Keratinocyte (primary cell): ENCODE measurements around the gene NLRP7. TPM values are rescaled to one million over a fixed set of nuclear protein-coding genes. Genes with fewer than 3 reads are reported as not detected.

ENCODE experiments used
- DNase-seq: peaks from one replicate; pipeline ENCODE4 v3.0.0-alpha.2; 2011; ENCODE audit warnings: low read depth, missing footprints, low spot score
- FAIRE-seq: peaks from 2 replicates; lab custom pipeline; 2011; peaks lifted over from hg19 to GRCh38; lab: Jason Lieb, UNC
- H2AFZ ChIP-seq: 2 replicates; pipeline ENCODE4 v1.6.0; 2012; ENCODE audit warnings: low read length, control low read depth, inconsistent platforms; ENCODE audit not compliant: control insufficient read depth
- H3K27ac ChIP-seq: 2 replicates; pipeline ENCODE4 v1.5.1; 2011; ENCODE audit warnings: low read length; ENCODE audit not compliant: control insufficient read depth, insufficient read depth
- H3K27me3 ChIP-seq: 3 replicates; pipeline ENCODE4 v1.6.0; 2011; ENCODE audit warnings: low read length; ENCODE audit not compliant: control insufficient read depth, insufficient read depth; ENCODE audit errors: extremely low read depth
- H3K36me3 ChIP-seq, 2 experiments: 2 replicates in 1 of 2; 3 replicates in 1 of 2; pipeline ENCODE4 v1.5.1; 2011; ENCODE audit warnings: low read length in 2 of 2, mild to moderate bottlenecking in 1 of 2; ENCODE audit not compliant: control insufficient read depth in 2 of 2, insufficient read depth in 2 of 2; ENCODE audit errors: extremely low read depth in 1 of 2
- H3K4me1 ChIP-seq: 3 replicates; pipeline ENCODE4 v1.5.1; 2011; ENCODE audit warnings: low read length; ENCODE audit not compliant: control insufficient read depth, insufficient read depth; ENCODE audit errors: extremely low read depth
- H3K4me2 ChIP-seq: 3 replicates; pipeline ENCODE4 v1.6.0; 2011; ENCODE audit warnings: low read depth, low read length; ENCODE audit not compliant: control insufficient read depth, insufficient read depth; ENCODE audit errors: extremely low read depth
- H3K4me3 ChIP-seq, 3 experiments: fragments of 200-600 bp in 1 of 3; sonication (generic) in 1 of 3; 2 replicates in 2 of 3; 3 replicates in 1 of 3; pipeline ENCODE4 v1.5.1; 2011 to 2016; ENCODE audit warnings: low read length in 3 of 3, mild to moderate bottlenecking in 3 of 3, control low read depth in 2 of 3, inconsistent platforms in 1 of 3, low read depth in 1 of 3, mixed read lengths in 1 of 3, mixed run types in 1 of 3, moderate library complexity in 1 of 3; ENCODE audit not compliant: control insufficient read depth in 2 of 3, insufficient read depth in 2 of 3; ENCODE audit errors: extremely low read depth in 1 of 3
- H3K79me2 ChIP-seq: 2 replicates; pipeline ENCODE4 v1.6.0; 2012; ENCODE audit warnings: low read length; ENCODE audit not compliant: control insufficient read depth, insufficient read depth
- H3K9ac ChIP-seq: 3 replicates; pipeline ENCODE4 v1.6.0; 2011; ENCODE audit warnings: low read length; ENCODE audit not compliant: control insufficient read depth, insufficient read depth; ENCODE audit errors: extremely low read depth
- H3K9me1 ChIP-seq: 3 replicates; pipeline ENCODE4 v1.6.0; 2011; ENCODE audit warnings: low read length; ENCODE audit not compliant: control insufficient read depth, insufficient read depth; ENCODE audit errors: extremely low read depth
- H3K9me3 ChIP-seq: 2 replicates; pipeline ENCODE4 v1.5.1; 2012; ENCODE audit warnings: low read depth, low read length; ENCODE audit not compliant: control insufficient read depth
- H4K20me1 ChIP-seq: 3 replicates; pipeline ENCODE4 v1.6.0; 2011; ENCODE audit warnings: low read length; ENCODE audit not compliant: control insufficient read depth, insufficient read depth; ENCODE audit errors: extremely low read depth
- CTCF ChIP-seq, 3 experiments: IDR thresholded peaks in 1 of 3; conservative IDR thresholded peaks in 1 of 3; optimal IDR thresholded peaks in 1 of 3; 2 replicates in 2 of 3; 3 replicates in 1 of 3; pipeline versions ENCODE3 to v1.5.1; 2011; ENCODE audit warnings: low read length in 3 of 3, mild to moderate bottlenecking in 3 of 3, moderate library complexity in 2 of 3, control low read depth in 1 of 3, inconsistent platforms in 1 of 3; ENCODE audit not compliant: insufficient read depth in 2 of 3; ENCODE audit errors: extremely low read depth in 1 of 3
- EZH2 ChIP-seq: IDR thresholded peaks from one replicate; pipeline ENCODE4 v1.6.1; 2012; ENCODE audit warnings: inconsistent platforms, mild to moderate bottlenecking, low read length, moderate library complexity
- dilution Hi-C: fragments of 300-500 bp; cut with MboI; formaldehyde crosslinking; loops from one replicate; pipeline ENCODE4 v1.7.0; 2020; ENCODE audit warnings: low sequenced_read_pairs; ENCODE audit not compliant: extremely low pct_ligation_motif_present
- polyA plus RNA-seq, 5 experiments: library from polyadenylated mRNA; depleted of rRNA in 3 of 5; stranded (reverse) in 3 of 5; stranded (forward) in 1 of 5; unstranded in 1 of 5; fragments of >200 nt; gene quantifications; 1 replicate in 1 of 5; 2 replicates in 3 of 5; 3 replicates in 1 of 5; pipeline versions ENCODE4 v1.2.1 to v1.2.3, GENCODE V29; 2011 to 2012; ENCODE audit warnings: missing spikeins in 2 of 5, low read depth in 1 of 5, low replicate concordance in 1 of 5

NLRP7 gene
- polyA plus RNA-seq, 1 donor (not counting 4 experiments of a cell fraction or from before 2014, with no cell fraction given): not detected

GRCh38 chr19:54928299-54928698 is 19.0 kb downstream of the NLRP7 start:
- DNase-seq (no peak), FAIRE-seq (no peak)
- H3K79me2 ChIP-seq: no peaks in the 10 kb centered on the region
- no peak overlapping the region for H2AFZ ChIP-seq
- no peak for TF ChIP-seq EZH2
- TF ChIP-seq CTCF (optimal IDR thresholded peaks at IDR 0.05 in 1 of 3, IDR thresholded peaks at IDR 0.05 in 1 of 3, conservative IDR thresholded peaks at IDR 0.05 in 1 of 3; ENCODE audit: extremely low read depth in 1 of 3, insufficient read depth in 2 of 3, low read length in 3 of 3): no peak
- H3K9ac ChIP-seq: no peak overlapping the region
- H3K9me1 ChIP-seq: no peaks in the 10 kb centered on the region
- no peak overlapping the region for H3K27ac ChIP-seq
- no peaks in the 10 kb centered on the region for H4K20me1 ChIP-seq
- dilution Hi-C loops: no loop called here
- no peak overlapping the region for H3K4me2 ChIP-seq
- no peaks in the 10 kb centered on the region for H3K36me3 ChIP-seq
- peaks cover 2% of the 10 kb centered on the region for H3K9me3 ChIP-seq
- H3K4me1 ChIP-seq: no peaks in the 10 kb centered on the region
- H3K27me3 ChIP-seq: no peaks in the 10 kb centered on the region
- no peak overlapping the region for H3K4me3 ChIP-seq

DNA sequence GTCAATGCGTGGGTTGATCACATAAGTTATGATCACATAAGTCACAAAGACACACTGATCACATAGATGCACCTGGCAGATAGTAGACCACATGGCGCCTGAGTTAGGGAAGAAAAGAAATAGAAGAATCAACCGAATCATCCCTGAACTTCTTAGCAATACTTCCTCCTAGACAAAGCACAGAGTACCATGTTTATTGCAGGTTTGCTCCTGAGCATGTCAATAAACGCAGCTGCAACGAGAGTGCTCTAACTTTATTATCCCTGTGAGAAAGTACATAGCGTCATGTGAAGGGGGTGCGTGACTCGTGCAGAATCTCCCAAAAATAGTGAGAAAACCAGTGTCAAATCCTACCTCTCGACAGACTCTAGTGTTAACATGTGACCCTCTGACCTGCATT is 24.1 kb downstream of the NLRP7 start:
- no peak for DNase-seq
- no peaks in the 10 kb centered on the region for H3K36me3 ChIP-seq
- TF ChIP-seq CTCF (optimal IDR thresholded peaks at IDR 0.05 in 1 of 3, IDR thresholded peaks at IDR 0.05 in 1 of 3, conservative IDR thresholded peaks at IDR 0.05 in 1 of 3; ENCODE audit: extremely low read depth in 1 of 3, insufficient read depth in 2 of 3, low read length in 3 of 3): no peak
- TF ChIP-seq EZH2: no peak
- no peaks in the 10 kb centered on the region for H4K20me1 ChIP-seq
- no peaks in the 10 kb centered on the region for H3K9me1 ChIP-seq
- no peak overlapping the region for H3K4me3 ChIP-seq
- no peak overlapping the region for H3K9ac ChIP-seq
- no peak for FAIRE-seq
- no peak overlapping the region for H2AFZ ChIP-seq
- H3K9me3 ChIP-seq: peaks cover 4% of the 10 kb centered on the region
- no peaks in the 10 kb centered on the region for H3K27me3 ChIP-seq
- H3K79me2 ChIP-seq: no peaks in the 10 kb centered on the region
- no peaks in the 10 kb centered on the region for H3K4me1 ChIP-seq
- dilution Hi-C loops: no loop called here
- H3K4me2 ChIP-seq: no peak overlapping the region
- H3K27ac ChIP-seq: no peak overlapping the region
